ENCODE data around the gene CUTA.

CUTA gene

DNA sequence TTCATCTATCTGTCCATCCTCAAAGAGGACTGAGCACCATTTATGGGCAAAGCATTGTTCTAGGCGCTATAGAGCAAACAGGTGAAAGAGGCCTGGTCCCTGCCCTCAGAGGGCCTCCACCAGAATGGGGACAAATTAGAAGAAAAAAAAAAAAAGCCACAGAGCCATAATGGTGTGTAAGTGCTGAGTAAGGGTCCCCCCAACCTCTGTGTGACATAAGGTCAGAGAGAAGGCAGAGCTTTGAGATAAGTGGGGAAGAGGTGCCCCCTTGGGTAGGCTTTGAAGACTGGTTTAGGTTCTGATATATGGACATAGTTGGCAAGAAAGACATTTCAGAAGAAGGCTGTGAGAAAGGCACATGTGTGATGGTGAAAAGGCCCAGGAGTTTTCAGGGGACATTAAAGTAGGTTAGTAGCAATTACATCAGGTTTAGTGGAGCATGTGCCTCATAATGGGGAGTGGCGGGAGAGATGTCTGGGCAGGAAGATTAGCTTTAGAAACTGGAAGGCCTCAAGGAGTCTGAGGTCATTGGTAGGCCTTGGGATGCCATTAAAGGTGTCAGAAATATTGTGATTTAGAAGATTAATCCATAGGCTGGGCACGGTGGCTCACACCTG is 21.2 kb upstream of the CUTA start:
- no peak for FAIRE-seq

DNA sequence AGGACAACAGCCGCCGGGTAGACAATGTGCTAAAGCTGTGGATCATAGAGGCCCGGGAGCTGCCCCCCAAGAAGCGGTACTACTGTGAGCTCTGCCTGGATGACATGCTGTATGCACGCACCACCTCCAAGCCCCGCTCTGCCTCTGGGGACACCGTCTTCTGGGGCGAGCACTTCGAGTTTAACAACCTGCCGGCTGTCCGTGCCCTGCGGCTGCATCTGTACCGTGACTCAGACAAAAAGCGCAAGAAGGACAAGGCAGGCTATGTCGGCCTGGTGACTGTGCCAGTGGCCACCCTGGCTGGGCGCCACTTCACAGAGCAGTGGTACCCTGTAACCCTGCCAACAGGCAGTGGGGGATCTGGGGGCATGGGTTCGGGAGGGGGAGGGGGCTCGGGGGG is 19.8 kb upstream of the CUTA start:
- no peak for FAIRE-seq

GRCh38 chr6:33434961-33435360 is 17.1 kb upstream of the CUTA start:
- no peak for FAIRE-seq

- FAIRE-seq = no peak
These were observed 15.8 kb upstream of the CUTA start for GRCh38 chr6:33433544-33434191.

DNA sequence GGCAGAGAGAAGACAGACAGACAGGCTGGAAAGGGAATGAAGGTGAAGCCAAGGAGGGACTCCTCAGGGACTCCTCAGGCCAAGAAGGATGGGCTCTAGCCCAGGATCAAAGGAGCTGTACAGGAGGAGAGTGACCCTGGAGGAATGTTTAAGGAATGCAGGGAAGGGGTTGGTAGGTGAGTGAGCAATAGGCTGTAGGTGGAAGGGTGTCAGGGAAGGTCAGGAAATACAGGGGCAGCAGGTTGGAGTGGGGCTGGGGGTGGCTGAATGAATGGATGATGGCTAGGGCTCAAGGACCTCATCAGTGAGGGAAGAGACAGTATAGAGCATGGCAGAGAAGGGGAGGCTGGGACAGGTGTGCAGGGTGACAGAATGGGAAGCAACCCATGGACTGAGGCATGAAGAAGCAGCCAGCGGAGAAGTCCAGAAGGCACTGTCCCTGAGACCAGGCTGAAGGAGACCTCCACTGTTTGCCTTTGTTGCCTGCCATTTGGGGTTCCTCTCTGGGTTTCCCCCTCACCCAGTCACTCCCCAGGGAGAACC is 15.2 kb upstream of the CUTA start:
- FAIRE-seq = no peak

DNA sequence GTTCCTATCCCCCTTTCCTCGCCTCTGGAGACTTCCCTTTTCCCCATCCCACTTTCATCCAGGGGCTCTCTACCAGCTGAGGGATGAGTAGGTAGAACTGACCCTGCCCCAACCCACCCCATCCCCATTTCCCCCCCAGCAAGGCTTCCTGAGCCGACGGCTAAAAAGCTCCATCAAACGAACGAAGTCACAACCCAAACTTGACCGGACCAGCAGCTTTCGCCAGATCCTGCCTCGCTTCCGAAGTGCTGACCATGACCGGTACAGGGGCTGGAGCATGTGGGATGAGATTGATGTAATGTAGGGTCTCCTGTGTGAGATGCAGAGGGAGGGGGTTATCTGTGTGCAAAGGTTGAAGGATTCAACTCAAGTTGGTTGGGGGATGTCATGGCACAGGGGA is 14.6 kb upstream of the CUTA start:
- no peak for FAIRE-seq

GRCh38 chr6:33431880-33432541 is 14.1 kb upstream of the CUTA start:
- no peak for FAIRE-seq

- no peak for FAIRE-seq
These were observed 13.3 kb upstream of the CUTA start for GRCh38 chr6:33430991-33431879.

- FAIRE-seq = no peak
These were observed 12.4 kb upstream of the CUTA start for GRCh38 chr6:33430334-33430733.

DNA sequence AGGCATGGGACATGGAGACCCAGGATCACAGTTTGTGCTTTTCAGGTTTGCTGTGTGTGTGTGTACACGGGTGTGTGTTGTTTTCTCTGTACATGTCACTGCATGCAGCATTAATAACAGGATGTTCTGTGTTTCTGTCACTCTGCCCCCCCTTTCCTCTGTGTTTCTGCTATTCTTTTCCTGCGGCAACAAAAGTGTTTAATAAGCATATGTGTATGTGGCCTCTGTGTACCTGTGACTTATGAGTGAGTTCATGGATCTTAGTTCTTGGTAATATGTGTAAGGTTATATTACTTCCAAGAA is 11.8 kb upstream of the CUTA start:
- FAIRE-seq = no peak

- no peak for FAIRE-seq
These were observed 11.3 kb upstream of the CUTA start for GRCh38 chr6:33428966-33429749.

DNA sequence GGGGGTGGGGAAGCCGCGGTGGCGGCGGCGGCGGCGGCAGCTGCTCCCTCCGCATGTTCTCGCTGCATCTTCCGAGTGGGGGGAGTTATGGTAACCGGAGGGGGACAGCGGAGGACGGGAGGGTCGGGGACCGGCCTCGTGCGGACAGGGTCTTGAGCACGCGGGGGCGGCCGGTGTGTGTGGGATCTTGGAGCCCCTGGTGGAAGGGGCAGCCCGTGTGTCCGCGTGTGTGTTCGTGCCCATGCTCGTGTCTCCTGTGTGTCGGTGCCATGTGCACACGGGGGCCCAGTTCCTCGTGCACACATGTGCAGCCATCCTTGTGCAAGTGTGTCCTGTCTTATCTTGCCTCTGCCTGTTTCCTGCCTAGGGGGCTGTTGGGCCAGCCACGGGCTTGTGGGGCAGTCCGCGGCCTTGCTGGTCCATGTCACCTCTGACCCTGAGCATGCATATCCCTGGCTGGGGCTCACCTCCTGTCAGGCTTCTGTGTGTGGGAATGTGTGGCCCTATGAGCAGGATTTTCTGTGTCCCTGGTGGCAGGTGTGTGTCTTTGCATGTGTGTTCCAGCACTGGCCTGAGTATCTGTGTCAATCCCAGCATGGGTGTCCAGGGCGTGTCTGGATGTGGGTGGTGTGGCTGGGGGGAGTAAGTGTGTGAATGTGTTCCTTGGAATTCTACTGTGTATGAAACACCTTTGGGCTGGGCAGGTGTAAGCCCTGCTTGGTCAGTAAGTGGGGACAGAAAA is 10.5 kb upstream of the CUTA start:
- no peak for FAIRE-seq

GRCh38 chr6:33427585-33428223 is 9.8 kb upstream of the CUTA start:
- no peak for FAIRE-seq

- FAIRE-seq = no peak
These were observed 8.9 kb upstream of the CUTA start for GRCh38 chr6:33426590-33427511.

DNA sequence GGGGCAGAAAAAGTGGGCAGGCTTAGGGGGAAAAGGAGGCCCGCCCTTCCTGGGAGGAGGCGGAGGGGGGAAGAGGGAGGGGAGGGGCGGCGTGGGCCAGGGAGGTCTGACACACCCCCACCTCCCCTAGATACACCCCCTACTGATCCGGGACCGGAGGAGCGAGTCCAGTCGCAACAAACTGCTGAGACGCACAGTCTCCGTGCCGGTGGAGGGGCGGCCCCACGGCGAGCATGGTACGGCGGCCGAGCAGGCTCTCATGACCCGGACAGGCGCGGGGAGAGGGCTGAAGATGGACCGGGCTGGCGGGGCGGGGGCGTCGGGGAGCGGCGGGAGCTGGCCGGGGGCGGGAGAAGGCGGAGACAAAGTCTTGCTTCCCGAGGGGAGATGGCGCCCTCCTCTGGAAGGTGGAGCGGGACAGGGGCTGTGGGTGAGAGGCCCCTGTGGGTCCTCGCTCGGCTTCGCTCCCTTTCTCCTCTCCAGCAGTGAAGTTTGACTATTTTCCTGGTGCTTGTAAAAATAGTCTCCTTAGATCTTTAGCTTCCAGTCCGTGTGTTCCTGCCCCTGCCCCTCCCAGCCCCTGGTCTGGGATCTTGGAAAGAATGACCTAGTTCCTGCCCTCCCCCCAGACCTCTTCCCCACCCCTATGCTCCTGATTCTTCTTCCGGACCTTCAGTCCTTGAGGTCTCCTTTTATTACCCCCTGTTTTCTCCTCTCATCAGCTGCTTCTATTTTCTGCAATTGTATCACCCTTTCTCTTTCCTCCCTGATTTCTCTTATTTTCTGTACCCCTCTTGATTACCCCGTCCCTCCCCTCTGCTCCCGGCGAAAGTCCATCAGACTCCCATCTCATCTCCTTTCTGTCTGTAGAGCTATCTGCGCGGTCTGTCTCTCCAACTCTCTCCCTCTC is 8.0 kb upstream of the CUTA start:
- FAIRE-seq = no peak

- FAIRE-seq = no peak
These were observed 7.2 kb upstream of the CUTA start for GRCh38 chr6:33424855-33425667.

DNA sequence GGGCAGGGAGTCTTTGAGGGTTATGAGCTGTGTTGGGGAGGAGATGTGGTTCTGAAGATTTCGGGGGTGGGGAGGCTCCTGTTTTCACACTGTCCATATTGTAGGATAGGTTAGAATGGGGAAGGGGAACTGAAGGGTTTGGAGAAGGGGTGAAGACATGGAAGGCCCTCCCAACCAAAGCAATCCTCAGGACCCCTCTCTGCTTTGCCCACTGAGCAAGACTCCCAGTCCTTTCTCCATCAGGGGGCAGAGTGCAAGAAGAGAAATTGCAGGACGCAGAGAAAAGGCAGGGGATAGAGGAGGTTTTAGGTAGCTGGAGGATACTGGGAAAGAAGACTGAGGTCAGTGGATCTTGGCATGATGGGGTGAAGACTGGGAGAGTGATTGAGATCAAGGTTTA is 5.9 kb upstream of the CUTA start:
- no peak for FAIRE-seq

- FAIRE-seq = no peak
These were observed 3.4 kb upstream of the CUTA start for GRCh38 chr6:33421344-33421643.

Measured in islet of Langerhans (tissue), 1 donor.